Immature natural killer cell (primary cell): ENCODE data around the gene TAGLN. TPM values are rescaled to one million over a fixed set of nuclear protein-coding genes. Genes with fewer than 3 reads are reported as not detected.

Source experiments
- polyA plus RNA-seq, 3 donors: library from polyadenylated mRNA; unstranded; fragments of 300-500 nt; fragmentation: Illumina TruSeq; gene quantifications; one replicate each; pipeline ENCODE4 v1.2.3, GENCODE V29; 2021

Gene TAGLN
- polyA plus RNA-seq, 3 donors from 2014 or later, result 0.08 to 0.40 (median 0.09) TPM

Other genes starting within 250 kb of the TAGLN start
- 10 to 100 TPM in 2 of 3 donors, 1 to 10 TPM in 1; 3.7 to 26.2 (median 16.5) TPM for gene SIK3, start 100.9 kb upstream of the TAGLN start, polyA plus RNA-seq
- gene PAFAH1B2, start 55.1 kb upstream of the TAGLN start, polyA plus RNA-seq, result 10 to 100 TPM; 16.0 to 23.7 (median 17.5) TPM
- gene SIDT2, start 20.6 kb upstream of the TAGLN start, polyA plus RNA-seq, result 1 to 10 TPM; 1.6 to 4.7 (median 1.7) TPM
- 10 to 100 TPM; 32.8 to 96.3 (median 38.8) TPM for gene PCSK7, start 32.7 kb downstream of the TAGLN start, polyA plus RNA-seq
- 1 to 10 TPM; 5.3 to 9.8 (median 8.9) TPM for gene RNF214, start 33.3 kb downstream of the TAGLN start, polyA plus RNA-seq
- gene BACE1-AS, start 92.0 kb downstream of the TAGLN start, polyA plus RNA-seq, result under 1 TPM in 1 of 3 donors, not detected in 2; 0.67 TPM
- 1 to 10 TPM in 1 of 3 donors, under 1 TPM in 1, not detected in 1; 0.04 to 1.0 TPM for gene BACE1, start 116.9 kb downstream of the TAGLN start, polyA plus RNA-seq
- gene CEP164, start 128.5 kb downstream of the TAGLN start, polyA plus RNA-seq, result 10 to 100 TPM in 2 of 3 donors, 1 to 10 TPM in 1; 5.6 to 20.5 (median 11.8) TPM